AG09319 (cell line): ENCODE measurements around the gene GRIN1.

Experiments
- DNase-seq: peaks from one replicate; pipeline ENCODE4 v3.0.0-alpha.2; 2010; ENCODE audit warnings: low read depth; ENCODE audit errors: extremely low read depth
- CTCF ChIP-seq: IDR thresholded peaks from 2 replicates; pipeline ENCODE4 v1.5.1; 2011; ENCODE audit warnings: low read depth, mild to moderate bottlenecking, inconsistent platforms, low read length, moderate library complexity

Gene GRIN1

GRCh38 chr9:137187386-137187785 is 48.4 kb downstream of the GRIN1 start:
- no peak for DNase-seq
- TF ChIP-seq CTCF = no peak

GRCh38 chr9:137188086-137188489 is 49.1 kb downstream of the GRIN1 start:
- TF ChIP-seq CTCF = no peak

GRCh38 chr9:137188490-137189296 is 49.7 kb downstream of the GRIN1 start, which contains the start of the genes ANAPC2 and SSNA1:
Gene ANAPC2 (minus strand): TSS chr9:137188560. CDS start chr9:137188532, 28 bp downstream.
Gene SSNA1 (plus strand): TSS chr9:137188676. CDS start chr9:137188727, 51 bp downstream.
- TF ChIP-seq CTCF = peak; percentile 47
- peak; percentile 78 for DNase-seq

More at GRCh38 chr9:137188086-137188489, 49.1 kb downstream of the GRIN1 start:
- no peak for DNase-seq

- no peak for TF ChIP-seq CTCF
- no peak for DNase-seq
Observed at GRCh38 chr9:137189297-137190295, 50.6 kb downstream of the GRIN1 start.

GRCh38 chr9:137190315-137190856 is 51.4 kb downstream of the GRIN1 start:
- DNase-seq = no peak
- TF ChIP-seq CTCF = no peak

GRCh38 chr9:137191245-137191644 is 52.3 kb downstream of the GRIN1 start:
- DNase-seq = no peak
- no peak for TF ChIP-seq CTCF
